Ishikawa (cell line): ENCODE measurements around the gene ATP6V1E1.

Source experiments
- TAF1 ChIP-seq: IDR thresholded peaks from 2 replicates; pipeline ENCODE4 v1.6.1; 2012; ENCODE audit warnings: low read depth, mild to moderate bottlenecking
- YY1 ChIP-seq: IDR thresholded peaks from 2 replicates; pipeline ENCODE4 v1.6.1; 2012; ENCODE audit warnings: low read depth
- TF ChIP-seq, protein P1 (sequence below): IDR thresholded peaks from 2 replicates; pipeline ENCODE4 v1.6.1; 2012

DNA sequence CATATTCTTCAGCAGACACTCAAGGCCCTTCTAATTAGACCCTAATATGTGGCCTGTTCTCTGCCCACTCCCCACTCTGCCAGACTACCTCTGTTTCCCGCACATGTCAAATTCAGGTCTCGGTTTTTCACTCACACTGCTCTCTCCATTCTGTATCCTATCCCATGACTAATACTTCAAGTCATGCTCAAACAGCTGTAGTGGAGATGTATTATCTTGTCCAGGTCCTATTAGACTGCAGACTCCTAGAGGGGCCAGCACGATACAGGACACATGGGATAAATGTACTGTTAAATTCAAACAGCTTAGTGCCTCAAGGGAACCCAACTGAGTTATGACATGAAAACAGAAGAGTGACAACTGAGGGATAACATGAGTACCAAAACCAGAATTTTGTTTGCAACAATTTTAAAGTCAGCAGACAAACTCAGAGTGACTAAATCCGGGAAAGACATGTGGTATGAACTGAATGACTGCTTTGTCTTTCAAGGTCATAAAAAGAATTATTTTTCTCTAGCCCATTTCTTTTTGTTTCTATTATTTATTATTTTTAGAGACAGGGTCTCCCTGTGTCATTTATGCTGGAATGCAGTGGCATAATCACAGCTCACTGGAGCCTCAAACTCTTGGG, 20.5 kb downstream of the ATP6V1E1 start:
- no peak for TF ChIP-seq YY1
- TF ChIP-seq TAF1 = no peak
- TF ChIP-seq, protein P1, sequence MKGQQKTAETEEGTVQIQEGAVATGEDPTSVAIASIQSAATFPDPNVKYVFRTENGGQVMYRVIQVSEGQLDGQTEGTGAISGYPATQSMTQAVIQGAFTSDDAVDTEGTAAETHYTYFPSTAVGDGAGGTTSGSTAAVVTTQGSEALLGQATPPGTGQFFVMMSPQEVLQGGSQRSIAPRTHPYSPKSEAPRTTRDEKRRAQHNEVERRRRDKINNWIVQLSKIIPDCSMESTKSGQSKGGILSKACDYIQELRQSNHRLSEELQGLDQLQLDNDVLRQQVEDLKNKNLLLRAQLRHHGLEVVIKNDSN = no peak
